Left ventricle myocardium superior (tissue), 1 donor: ENCODE results near the gene CADM2. TPM values are rescaled to one million over a fixed set of nuclear protein-coding genes. Genes with fewer than 3 reads are reported as not detected.
"Not testable (repeated sequence)": the region's sequence is repeated elsewhere in the genome, so short reads cannot be mapped to it uniquely, and the experiment has no call there.

Experiments used
- ATAC-seq: fragments of 200-7000 bp; cut with Tn5 transposase; one replicate; pipeline ENCODE4 v1.9.1; 2020; ENCODE audit warnings: mild to moderate bottlenecking, moderate library complexity
- DNase-seq: peaks from one replicate; pipeline ENCODE4 v3.0.0-alpha.2; 2020
- intact Hi-C: fragments of 100-400 bp; cut with micrococcal nuclease; formaldehyde crosslinking; loops from one replicate; pipeline ENCODE4 v1.11.0; 2022
- total RNA-seq: library from RNA; stranded (reverse); fragmentation: NEBNext Ultra II Directional; extraction: Animal tissue kit (Norgen Biotek cat#: 25700); gene quantifications from one replicate; pipeline ENCODE4 v1.2.1, GENCODE V29; 2021
- donor health status: DM: no; HTN: yes; CAD: no; lungs with severe emphysema.

CADM2 gene
- total RNA-seq, 1 donor from 2014 or later, result 2.5 TPM

DNA sequence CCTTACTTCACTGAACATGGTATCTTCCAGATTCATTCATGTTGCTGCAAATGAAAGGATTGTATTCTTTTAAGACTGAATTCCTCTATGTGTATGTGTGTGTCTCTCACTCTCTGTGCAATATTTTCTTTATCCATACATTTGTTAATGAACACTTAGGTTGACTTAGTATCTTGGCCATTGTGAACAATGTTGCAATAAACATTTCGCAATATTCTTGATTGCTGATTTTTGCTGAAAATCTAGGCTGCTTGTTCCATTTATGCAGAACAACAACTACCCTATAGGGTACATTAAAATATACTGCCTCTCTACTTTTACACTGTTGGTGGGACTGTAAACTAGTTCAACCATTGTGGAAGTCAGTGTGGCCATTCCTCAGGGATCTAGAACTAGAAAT lies 732.4 kb downstream of the CADM2 start:
- DNase-seq (no peak), ATAC-seq (no peak)
- intact Hi-C loops, result no loop called here

DNA sequence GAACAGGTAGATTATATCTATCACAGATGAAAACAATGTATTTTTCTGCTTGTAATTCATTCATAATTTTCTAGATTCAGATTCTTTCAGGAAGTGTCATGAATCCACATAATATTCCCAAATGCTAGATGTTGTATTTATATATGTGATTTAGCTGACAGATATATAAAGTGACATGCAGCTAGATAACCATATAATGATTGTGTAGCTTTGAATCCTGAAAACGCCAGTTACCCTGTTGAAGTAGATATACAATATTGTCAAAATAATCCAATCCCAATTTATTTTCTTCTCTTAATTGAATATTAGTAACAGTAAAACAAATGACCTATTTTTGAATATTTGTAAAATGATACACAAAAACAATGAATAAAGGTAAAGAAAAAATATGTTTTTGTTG lies 738.4 kb downstream of the CADM2 start:
- intact Hi-C loops, result no loop called here
- DNase-seq, result no peak
- no peak for ATAC-seq

GRCh38 chr3:85706130-85706529 lies 747.3 kb downstream of the CADM2 start:
- no peak for ATAC-seq
- intact Hi-C loops, result no loop called here
- DNase-seq, result no peak

DNA sequence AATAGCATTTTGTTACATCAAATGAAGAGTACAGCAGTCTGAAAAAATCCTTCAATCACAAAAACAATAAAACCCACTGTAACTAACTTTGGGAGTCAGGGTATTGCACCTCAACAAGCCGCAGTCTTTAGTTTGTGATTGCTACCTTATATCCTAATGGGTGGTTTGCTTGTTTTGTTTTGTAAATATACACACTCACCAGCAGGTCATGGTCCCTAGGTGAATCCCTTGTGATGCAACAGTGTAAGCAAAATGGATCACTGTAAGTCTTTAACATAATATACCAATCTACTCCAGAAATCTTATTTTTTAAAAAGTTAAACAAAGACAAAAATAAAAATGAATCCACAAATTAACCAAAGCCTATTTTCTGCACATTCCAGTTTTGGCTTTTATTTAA lies 749.5 kb downstream of the CADM2 start:
- intact Hi-C loops, ATAC-seq, DNase-seq: not testable (repeated sequence)

DNA sequence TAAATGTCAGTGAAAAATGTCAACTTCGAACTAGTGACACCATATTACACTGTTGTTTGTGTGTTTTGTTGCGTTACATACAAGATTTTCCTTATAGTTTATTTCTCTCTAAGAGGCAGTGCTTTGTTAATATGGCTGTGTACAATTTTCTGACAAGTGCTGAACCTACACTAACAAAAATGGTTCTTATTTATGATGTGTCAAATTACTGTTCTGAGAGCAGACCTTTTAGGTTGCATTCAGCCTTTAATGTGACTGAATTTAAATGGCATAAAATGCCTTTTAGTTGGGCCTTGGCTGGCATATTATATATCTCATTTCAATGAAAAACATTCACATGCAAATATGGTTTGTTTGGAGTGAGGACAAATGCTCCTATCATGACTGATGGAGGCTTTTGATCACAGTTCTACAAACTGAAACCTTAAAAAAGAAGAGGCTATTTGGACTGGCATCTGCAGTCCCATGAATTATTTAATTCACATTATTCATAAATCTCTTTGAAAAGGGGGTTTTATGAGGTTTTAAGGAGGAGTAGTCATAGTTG lies 750.6 kb downstream of the CADM2 start:
- DNase-seq, result no peak
- intact Hi-C loops, result no loop called here
- ATAC-seq, result no peak

DNA sequence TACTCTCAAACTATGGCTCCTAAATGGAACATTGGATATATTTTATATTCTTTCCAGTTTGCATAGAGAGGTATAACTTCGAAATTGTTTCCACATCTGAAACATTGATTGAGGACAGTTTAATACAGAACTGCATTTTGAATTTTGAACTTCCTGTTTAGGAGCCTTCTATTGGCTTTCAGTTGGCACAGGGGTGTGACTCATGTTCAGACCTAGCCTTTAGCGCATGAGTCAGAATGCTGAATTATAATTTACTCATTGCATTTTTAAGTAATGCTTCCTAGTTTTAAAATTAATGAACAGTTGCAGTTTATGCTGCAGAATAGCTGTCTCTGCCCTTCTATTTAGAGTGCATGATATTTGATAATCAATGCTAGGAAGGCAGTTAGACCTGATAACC lies 751.7 kb downstream of the CADM2 start:
- intact Hi-C loops, result no loop called here
- DNase-seq (no peak), ATAC-seq (no peak)

DNA sequence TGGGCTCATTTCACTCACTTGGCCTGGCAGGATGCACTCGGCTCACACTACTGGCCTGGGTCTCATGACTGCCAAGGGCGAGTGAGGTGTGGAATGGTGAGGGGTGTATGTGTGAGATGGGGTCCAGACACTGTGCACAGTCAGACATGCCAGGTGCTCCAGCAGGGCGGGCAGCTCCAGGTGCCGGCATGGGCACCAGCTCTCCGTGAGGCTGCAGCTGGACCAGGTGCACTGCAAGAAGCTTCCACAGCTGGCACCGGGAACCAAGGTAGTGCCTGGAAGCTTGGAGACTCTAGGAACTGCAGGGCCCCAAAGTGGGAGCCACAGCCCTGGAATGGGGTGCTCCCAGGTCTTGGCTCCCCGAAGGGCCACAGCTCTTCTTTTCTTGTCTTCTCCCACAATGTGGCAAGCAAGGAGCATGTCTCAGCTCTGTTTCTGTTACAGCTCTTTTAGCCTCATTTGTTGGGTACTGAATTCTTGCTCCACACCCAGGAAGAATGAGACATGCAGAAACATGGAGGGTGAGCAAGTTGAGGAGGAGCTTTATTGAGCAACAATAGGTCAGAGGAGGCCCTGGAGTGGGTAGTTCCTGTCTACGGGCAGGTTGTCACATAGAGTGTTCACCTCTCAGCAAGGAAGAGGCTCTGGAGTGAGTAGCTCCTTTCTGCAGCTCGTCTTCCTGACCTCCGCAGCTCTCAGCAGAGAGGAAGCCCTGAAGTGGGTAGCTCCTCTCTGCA lies 762.8 kb downstream of the CADM2 start:
- DNase-seq (no peak), ATAC-seq (no peak)
- intact Hi-C loops, result no loop called here

DNA sequence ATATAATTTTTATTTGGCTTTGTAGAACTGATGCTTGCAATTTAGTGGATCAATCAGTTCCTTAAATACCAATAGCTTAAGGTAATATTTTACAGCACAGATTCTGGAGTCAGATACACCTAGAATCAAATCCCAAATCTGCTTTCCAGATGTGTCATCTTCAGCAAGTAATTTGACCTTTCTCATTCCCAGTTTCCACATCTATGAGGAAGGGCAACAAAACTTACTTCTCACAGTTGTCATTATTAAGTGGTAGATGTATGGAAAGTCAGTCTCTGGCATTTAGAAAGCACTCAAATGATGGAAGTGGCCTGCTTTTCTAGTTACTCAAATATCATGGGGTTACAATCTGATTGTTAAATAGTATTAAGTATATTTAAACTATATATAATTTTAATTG lies 767.0 kb downstream of the CADM2 start:
- ATAC-seq (no peak), DNase-seq (no peak)
- intact Hi-C loops, result no loop called here

- DNase-seq (no peak), ATAC-seq (no peak)
- intact Hi-C loops, result no loop called here
These were observed 767.5 kb downstream of the CADM2 start for GRCh38 chr3:85726241-85726640.

- intact Hi-C loops, result no loop called here
- no peak for DNase-seq
- ATAC-seq, result no peak
These were observed 779.1 kb downstream of the CADM2 start for GRCh38 chr3:85737846-85738245.

- ATAC-seq (no peak), DNase-seq (no peak)
- intact Hi-C loops, result no loop called here
These were observed 781.8 kb downstream of the CADM2 start for GRCh38 chr3:85740561-85740960.

DNA sequence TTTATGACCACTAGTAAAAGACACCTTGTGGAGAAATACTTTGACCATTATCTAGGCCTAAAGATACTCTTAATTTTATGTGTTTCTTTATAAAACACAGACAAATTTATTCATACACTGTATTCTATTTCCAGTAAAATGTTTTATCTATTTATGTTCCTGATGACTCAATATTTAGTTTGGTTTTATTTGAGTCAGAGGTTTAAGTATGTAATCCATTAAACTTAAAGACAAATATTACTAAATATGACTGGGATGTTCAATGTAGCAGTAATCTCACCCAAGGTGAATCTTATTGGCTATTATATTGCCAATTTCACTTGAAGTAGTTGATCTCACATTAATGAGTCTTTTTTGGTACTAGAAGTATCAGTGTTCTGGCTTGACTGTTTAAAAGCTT lies 799.7 kb downstream of the CADM2 start:
- DNase-seq, result no peak

DNA sequence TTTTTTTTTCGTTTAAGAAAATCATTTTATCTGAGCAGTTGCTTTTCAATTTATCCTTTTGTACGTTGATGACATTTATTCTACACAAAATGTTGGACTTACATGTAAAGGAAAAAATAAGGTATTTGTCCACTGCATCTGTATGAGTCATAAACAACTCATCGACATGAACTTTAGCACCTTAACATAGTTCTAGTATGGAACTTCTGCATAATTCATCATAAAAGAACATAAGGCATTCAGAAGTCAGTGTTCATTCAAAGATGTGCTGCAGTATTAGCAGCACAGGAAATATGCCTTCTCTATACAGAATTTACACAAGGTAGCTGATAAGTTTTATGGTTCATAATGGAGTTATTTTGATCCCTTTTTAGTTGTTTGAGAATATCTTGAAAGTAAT lies 801.6 kb downstream of the CADM2 start:
- intact Hi-C loops, result no loop called here
- no peak for ATAC-seq
- no peak for DNase-seq

More for the DNA sequence above, 799.7 kb downstream of the CADM2 start:
- no peak for ATAC-seq
- intact Hi-C loops, result no loop called here

GRCh38 chr3:85780806-85781205 lies 822.0 kb downstream of the CADM2 start:
- no peak for ATAC-seq
- intact Hi-C loops, result no loop called here

GRCh38 chr3:85781806-85782205 lies 823.0 kb downstream of the CADM2 start:
- ATAC-seq (no peak), DNase-seq (no peak)
- intact Hi-C loops, result no loop called here

More at GRCh38 chr3:85780806-85781205, 822.0 kb downstream of the CADM2 start:
- no peak for DNase-seq

DNA sequence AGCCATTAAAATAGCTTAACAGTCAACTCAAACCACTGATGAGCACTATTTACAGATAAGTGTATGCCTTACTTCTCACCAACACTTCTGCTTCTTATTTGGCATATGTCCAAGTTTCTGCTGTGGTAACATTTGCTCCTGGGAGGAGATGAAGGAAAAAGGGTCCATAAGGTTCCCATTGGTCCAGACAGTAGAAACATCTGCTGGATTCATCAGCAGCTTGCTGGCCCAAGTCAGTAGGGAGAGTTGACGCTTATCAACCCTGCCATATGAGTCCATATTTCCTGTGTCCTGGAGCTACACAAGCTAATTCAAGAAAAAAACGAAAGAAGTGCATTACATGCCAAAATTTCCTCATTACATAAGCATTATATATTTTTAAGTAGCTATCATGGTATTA lies 824.5 kb downstream of the CADM2 start:
- intact Hi-C loops, result no loop called here
- ATAC-seq, result peak; percentile 85
- no peak for DNase-seq

GRCh38 chr3:85785766-85786165 lies 827.0 kb downstream of the CADM2 start:
- DNase-seq (no peak), ATAC-seq (no peak)
- intact Hi-C loops, result no loop called here

DNA sequence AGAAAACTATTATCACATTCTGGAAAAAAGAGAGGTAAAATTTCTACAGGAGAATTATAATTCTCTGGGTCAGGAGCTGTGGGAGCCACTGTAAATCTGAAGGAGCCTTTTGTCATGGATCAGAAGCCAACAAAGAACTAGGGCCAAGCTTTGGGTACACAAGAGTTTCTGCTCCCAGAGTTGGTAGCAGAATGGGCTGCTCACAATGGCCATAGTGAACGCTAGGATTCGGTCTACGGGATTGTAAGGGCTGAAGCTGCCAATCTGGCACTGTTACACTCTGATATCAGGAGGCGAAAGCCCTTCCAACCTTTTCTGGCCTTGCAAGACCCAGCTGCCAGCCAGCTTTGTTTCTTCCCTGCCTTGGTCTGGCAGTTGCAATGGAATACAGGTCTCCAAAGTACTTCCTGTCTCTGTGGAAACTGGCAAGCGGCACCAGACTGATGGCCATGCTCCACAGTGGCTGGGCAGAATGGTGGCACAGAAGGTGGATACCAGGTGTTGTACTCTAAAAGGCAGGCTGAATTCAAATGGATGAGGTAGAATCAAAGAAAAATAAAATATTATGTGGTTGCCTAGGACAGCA lies 831.7 kb downstream of the CADM2 start:
- ATAC-seq (peak; percentile 52), DNase-seq (no peak)
- intact Hi-C loops, result no loop called here

DNA sequence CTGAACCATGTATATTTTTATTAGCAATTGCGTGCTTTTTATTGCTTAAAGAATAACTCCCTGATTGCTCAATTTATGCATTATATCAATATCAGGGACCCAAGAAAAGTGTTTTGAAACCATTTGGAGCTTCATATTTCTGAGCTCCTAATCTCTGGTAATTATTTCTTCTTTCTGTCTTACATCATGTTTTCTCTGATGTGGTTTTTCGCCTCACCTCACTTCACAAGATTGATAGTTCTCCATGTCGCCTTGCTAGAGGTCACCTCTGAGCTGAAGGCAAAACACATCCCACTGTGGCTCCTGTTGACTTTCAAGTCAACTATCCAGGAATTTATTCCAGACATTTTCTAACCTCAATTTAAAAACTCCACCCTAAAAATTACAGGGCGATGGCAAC lies 837.4 kb downstream of the CADM2 start:
- ATAC-seq (no peak), DNase-seq (no peak)
- intact Hi-C loops, result no loop called here

DNA sequence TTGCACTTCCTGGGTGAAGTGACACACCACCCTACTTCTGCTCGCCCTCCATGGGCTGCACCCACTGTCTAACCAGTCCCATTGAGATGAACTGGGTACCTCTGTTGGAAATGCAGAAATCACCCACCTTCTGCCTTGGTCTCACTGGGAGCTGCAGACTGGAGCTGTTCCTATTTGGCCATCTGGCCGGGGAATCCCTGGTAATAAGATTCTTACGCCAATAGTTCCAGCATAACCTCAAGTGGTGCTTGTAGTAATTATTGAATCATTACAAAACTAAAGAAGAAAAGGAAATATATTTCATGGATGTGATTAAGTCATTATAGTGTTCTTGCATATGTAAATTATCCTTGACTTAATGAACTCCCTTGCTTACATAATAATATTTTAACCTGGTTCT lies 841.9 kb downstream of the CADM2 start:
- intact Hi-C loops, result no loop called here
- no peak for DNase-seq
- no peak for ATAC-seq

GRCh38 chr3:85801955-85802354 lies 843.2 kb downstream of the CADM2 start:
- DNase-seq (no peak), ATAC-seq (no peak)
- intact Hi-C loops, result no loop called here
